Gastrocnemius medialis (tissue), 4 donors: ENCODE measurements around the gene DCAF8. TPM values are rescaled to one million over a fixed set of nuclear protein-coding genes. Genes with fewer than 3 reads are reported as not detected.
A peak's percentile ranks its signal among the peaks of the same experiment; 100 is the strongest.

Experiments
- ATAC-seq, 2 donors: fragments of 150-250 bp; one replicate each; pipeline ENCODE4 v1.9.1; 2016
- DNase-seq, 2 donors: peaks; one replicate each; pipeline ENCODE4 v3.0.0-alpha.2; 2019
- H3K27ac ChIP-seq, 4 donors: fragments of 200-600 bp; sonication (generic); 1 replicate in 1 of 4; 2 replicates in 3 of 4; pipeline ENCODE4 v1.5.1; 2016 to 2018; ENCODE audit warnings: mild to moderate bottlenecking in 2 of 4, moderate library complexity in 1 of 4
- H3K27me3 ChIP-seq, 3 donors: fragments of 200-600 bp; sonication (generic) in 2 of 3; 1 replicate in 1 of 3; 2 replicates in 2 of 3; pipeline versions ENCODE4 v1.5.1 to v1.6.0; 2016 to 2019; ENCODE audit warnings: mild to moderate bottlenecking in 1 of 3, moderate library complexity in 1 of 3
- H3K36me3 ChIP-seq, 2 donors: fragments of 200-600 bp; sonication (generic) in 1 of 2; one replicate each; pipeline ENCODE4 v1.5.1; 2017 to 2018
- H3K4me1 ChIP-seq, 2 donors: fragments of 200-600 bp; sonication (generic) in 1 of 2; one replicate each; pipeline ENCODE4 v1.5.1; 2016 to 2017; ENCODE audit warnings: mild to moderate bottlenecking in 2 of 2
- H3K4me3 ChIP-seq, 4 donors: fragments of 200-600 bp; sonication (generic) in 3 of 4; 1 replicate in 1 of 4; 2 replicates in 3 of 4; pipeline ENCODE4 v1.5.1; 2016 to 2019; ENCODE audit warnings: mild to moderate bottlenecking in 2 of 4
- H3K9me3 ChIP-seq, 3 donors: fragments of 200-600 bp; sonication (generic) in 2 of 3; 1 replicate in 1 of 3; 2 replicates in 2 of 3; pipeline ENCODE4 v1.5.1; 2016 to 2019
- CTCF ChIP-seq, 5 experiments: fragments of 450-650 bp in 3 of 5; fragments of 200-600 bp in 2 of 5; sonication (generic) in 2 of 5; IDR thresholded peaks in 4 of 5; conservative IDR thresholded peaks in 1 of 5; 1 replicate in 4 of 5; 2 replicates in 1 of 5; pipeline ENCODE4 v1.5.1; 2016 to 2019; ENCODE audit warnings: antibody characterized with exemption in 5 of 5, mild to moderate bottlenecking in 3 of 5, moderate library complexity in 3 of 5
- POLR2A ChIP-seq, 2 donors: fragments of 450-650 bp; IDR thresholded peaks; one replicate each; pipeline ENCODE4 v1.6.1; 2017; ENCODE audit warnings: antibody characterized with exemption in 2 of 2, mild to moderate bottlenecking in 2 of 2, moderate library complexity in 2 of 2
- in situ Hi-C, 4 donors: fragments of 200-750 bp; cut with MboI; loops; one replicate each; pipeline versions ENCODE4 v1.15.0 to v1.8.0; 2017; ENCODE audit warnings: low sequenced_read_pairs in 4 of 4
- intact Hi-C: fragments of 100-400 bp; cut with DNase I; formaldehyde crosslinking; loops from one replicate; pipeline ENCODE4 v1.15.1; 2023; ENCODE audit warnings: low total_unique reads
- total RNA-seq, 4 donors: library from RNA; depleted of rRNA; stranded (reverse); fragments of >200 nt; gene quantifications; one replicate each; pipeline versions ENCODE4 v1.1.0 to v1.2.3, GENCODE V29; 2016

DCAF8 gene
- total RNA-seq, 4 donors from 2014 or later: 170 to 208 (median 196) TPM

- Histone ChIP-seq H3K27me3 (no peaks in the 10 kb centered on the region), H3K27ac (peak overlapping the region in 3 of 4 donors; percentile 61 to 66 (median 63)), H3K9me3 (no peaks in the 10 kb centered on the region), H3K4me3 (no peak overlapping the region), H3K36me3 (no peaks in the 10 kb centered on the region), H3K4me1 (peaks cover 8 to 20% of the 10 kb centered on the region in 2 donors)
- intact Hi-C loops: no loop called here
- no peak for ATAC-seq
- no peak for DNase-seq
- no peak for TF ChIP-seq CTCF (IDR thresholded peaks at IDR 0.05 in 4 of 5, conservative IDR thresholded peaks at IDR 0.05 in 1 of 5)
- no peak for TF ChIP-seq POLR2A (IDR thresholded peaks at IDR 0.05)
- in situ Hi-C loops: no loop called here
Observed at GRCh38 chr1:160166166-160166868, 96.0 kb downstream of the DCAF8 start.

Other genes starting within 250 kb of the DCAF8 start
- under 1 TPM; 0.55 to 0.75 (median 0.72) TPM for gene PIGM, start 230.6 kb downstream of the DCAF8 start, total RNA-seq
- gene KCNJ10, start 192.4 kb downstream of the DCAF8 start, total RNA-seq: not detected
- gene KCNJ9, start 181.0 kb downstream of the DCAF8 start, total RNA-seq: not detected
- 10 to 100 TPM in 1 of 4 donors, 1 to 10 TPM in 3; 3.4 to 12.8 (median 8.7) TPM for gene IGSF8, start 163.9 kb downstream of the DCAF8 start, total RNA-seq
- 100 to 1,000 TPM; 281 to 710 (median 413) TPM for gene ATP1A2, start 146.8 kb downstream of the DCAF8 start, total RNA-seq
- under 1 TPM in 2 of 4 donors, not detected in 2; 0.07 to 0.47 TPM for gene ATP1A4, start 110.9 kb downstream of the DCAF8 start, total RNA-seq
- 100 to 1,000 TPM; 255 to 894 (median 358) TPM for gene CASQ1, start 72.0 kb downstream of the DCAF8 start, total RNA-seq
- gene PEA15, start 57.2 kb downstream of the DCAF8 start, total RNA-seq: 10 to 100 TPM; 10.5 to 34.7 (median 27.2) TPM
- 100 to 1,000 TPM in 2 of 4 donors, 10 to 100 TPM in 2; 61.9 to 151 (median 82.4) TPM for gene PEX19, start 22.6 kb upstream of the DCAF8 start, total RNA-seq
- 100 to 1,000 TPM in 1 of 4 donors, 10 to 100 TPM in 3; 59.0 to 103 (median 85.9) TPM for gene COPA, start 80.7 kb upstream of the DCAF8 start, total RNA-seq
- gene NCSTN, start 80.8 kb upstream of the DCAF8 start, total RNA-seq: 10 to 100 TPM; 29.2 to 59.3 (median 33.2) TPM
- gene NHLH1, start 104.5 kb upstream of the DCAF8 start, total RNA-seq: under 1 TPM in 1 of 4 donors, not detected in 3; 0.46 TPM
- 1 to 10 TPM in 1 of 4 donors, under 1 TPM in 2, not detected in 1; 0.26 to 1.2 (median 0.78) TPM for gene VANGL2, start 138.0 kb upstream of the DCAF8 start, total RNA-seq